DOHH2 (cell line): ENCODE measurements around the gene NKIRAS1.

Experiments used
- H3F3A ChIP-seq: fragments of 200-600 bp; sonication (generic), shearing (Covaris generic); 2 replicates; pipeline ENCODE4 v1.6.0; 2016; ENCODE audit warnings: antibody characterized with exemption, mild to moderate bottlenecking; ENCODE audit not compliant: control insufficient read depth, insufficient read depth
- H3K27ac ChIP-seq: fragments of 200-600 bp; sonication (generic); 2 replicates; pipeline ENCODE4 v1.5.1; 2014; ENCODE audit warnings: low read depth, mild to moderate bottlenecking, low read length, moderate library complexity
- H3K27me3 ChIP-seq: fragments of 200-600 bp; sonication (generic); 2 replicates; pipeline ENCODE4 v1.6.1; 2014; ENCODE audit warnings: mild to moderate bottlenecking, low read length, mixed read lengths; ENCODE audit not compliant: control insufficient read depth
- H3K36me3 ChIP-seq: fragments of 200-600 bp; sonication (generic); 2 replicates; pipeline ENCODE4 v1.6.1; 2014; ENCODE audit warnings: mild to moderate bottlenecking, low read length, moderate library complexity, mixed read lengths; ENCODE audit not compliant: control insufficient read depth
- H3K4me1 ChIP-seq: fragments of 200-600 bp; sonication (generic); 2 replicates; pipeline ENCODE4 v1.6.1; 2014; ENCODE audit warnings: mild to moderate bottlenecking, low read length, mixed read lengths; ENCODE audit not compliant: control insufficient read depth
- H3K4me2 ChIP-seq: fragments of 200-600 bp; sonication (generic); 2 replicates; pipeline ENCODE4 v1.6.0; 2014; ENCODE audit warnings: mild to moderate bottlenecking, low read length, moderate library complexity
- H3K4me3 ChIP-seq: fragments of 200-600 bp; sonication (generic); 2 replicates; pipeline ENCODE4 v1.5.1; 2014; ENCODE audit warnings: mild to moderate bottlenecking, low read length, mixed read lengths
- H3K79me2 ChIP-seq: fragments of 200-600 bp; sonication (generic); 2 replicates; pipeline ENCODE4 v1.6.1; 2014; ENCODE audit warnings: mild to moderate bottlenecking, low read length, mixed read lengths; ENCODE audit not compliant: control insufficient read depth
- H3K9me2 ChIP-seq: fragments of 200-600 bp; sonication (generic); replicated peaks from 2 replicates; pipeline ENCODE4 v1.6.1; 2014; ENCODE audit warnings: mild to moderate bottlenecking, low read length, mixed read lengths; ENCODE audit not compliant: control insufficient read depth
- H3K9me3 ChIP-seq: fragments of 200-600 bp; sonication (generic); 2 replicates; pipeline ENCODE4 v1.6.1; 2014; ENCODE audit warnings: antibody characterized with exemption, low read length, mixed read lengths; ENCODE audit not compliant: control insufficient read depth, insufficient read depth
- H4K20me1 ChIP-seq: fragments of 200-600 bp; sonication (generic); 2 replicates; pipeline ENCODE4 v1.6.0; 2014; ENCODE audit warnings: low read depth, mild to moderate bottlenecking, antibody characterized with exemption, low read length, moderate library complexity; ENCODE audit not compliant: control insufficient read depth, insufficient read depth
- EZH2phosphoT487 ChIP-seq: fragments of 200-600 bp; sonication (generic); IDR thresholded peaks from 2 replicates; pipeline ENCODE4 v1.6.1; 2017; ENCODE audit warnings: borderline replicate concordance, mild to moderate bottlenecking, antibody characterized with exemption, low read length, moderate library complexity, mixed read lengths
- TF ChIP-seq, protein P1 (sequence below): fragments of 200-600 bp; sonication (generic); IDR thresholded peaks from one replicate; pipeline ENCODE4 v1.5.1; 2014; ENCODE audit warnings: antibody characterized with exemption, mild to moderate bottlenecking, low read depth, low read length; ENCODE audit not compliant: poor library complexity, severe bottlenecking

NKIRAS1 gene

DNA sequence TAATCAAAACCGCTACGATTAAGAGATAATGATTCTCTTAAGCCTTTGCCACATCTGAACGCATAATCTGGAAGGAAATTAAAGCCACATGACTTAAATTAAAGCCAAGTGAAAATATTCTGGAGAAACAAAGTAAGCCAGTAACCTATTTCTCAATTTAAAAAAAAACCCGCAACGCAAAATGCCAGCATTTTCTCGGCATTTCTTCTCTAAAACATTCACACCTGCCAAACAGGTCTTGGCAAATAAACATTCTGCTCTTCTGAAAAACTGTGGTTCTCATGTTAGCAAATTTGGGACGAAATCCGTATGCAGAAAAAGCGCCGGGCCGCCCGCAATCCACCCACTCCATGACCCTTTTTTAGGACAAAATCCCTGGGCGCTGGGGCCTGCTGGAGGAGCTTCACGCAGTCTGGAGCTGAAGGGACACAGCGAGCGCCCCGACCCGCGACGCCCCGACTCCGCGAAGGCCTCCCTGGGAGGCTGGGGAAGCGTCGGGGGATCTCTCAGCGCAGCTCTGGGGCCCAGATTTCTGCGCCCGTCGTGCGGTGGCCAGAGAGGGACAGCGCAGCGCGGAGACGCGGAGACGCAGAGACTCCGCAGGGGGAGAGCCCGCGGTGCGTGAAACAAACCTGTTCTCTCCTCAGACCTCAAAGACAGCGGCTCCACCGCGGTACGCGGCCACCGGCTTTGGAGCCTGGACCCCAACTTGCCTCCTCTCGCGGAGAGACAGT, 471 bp downstream of the NKIRAS1 start:
- H3K9me3 ChIP-seq: no peaks in the 10 kb centered on the region
- peak overlapping the region; percentile 84 for H3K4me3 ChIP-seq
- no peaks in the 10 kb centered on the region for H3K9me2 ChIP-seq
- H4K20me1 ChIP-seq: peaks cover 14% of the 10 kb centered on the region
- H3K36me3 ChIP-seq: peaks cover 43% of the 10 kb centered on the region
- no peaks in the 10 kb centered on the region for H3K27me3 ChIP-seq
- H3K79me2 ChIP-seq: peaks cover 50% of the 10 kb centered on the region
- H3F3A ChIP-seq: peaks cover 33% of the 10 kb centered on the region
- H3K4me2 ChIP-seq: peak overlapping the region; percentile 69
- TF ChIP-seq EZH2phosphoT487: no peak
- TF ChIP-seq, protein P1, sequence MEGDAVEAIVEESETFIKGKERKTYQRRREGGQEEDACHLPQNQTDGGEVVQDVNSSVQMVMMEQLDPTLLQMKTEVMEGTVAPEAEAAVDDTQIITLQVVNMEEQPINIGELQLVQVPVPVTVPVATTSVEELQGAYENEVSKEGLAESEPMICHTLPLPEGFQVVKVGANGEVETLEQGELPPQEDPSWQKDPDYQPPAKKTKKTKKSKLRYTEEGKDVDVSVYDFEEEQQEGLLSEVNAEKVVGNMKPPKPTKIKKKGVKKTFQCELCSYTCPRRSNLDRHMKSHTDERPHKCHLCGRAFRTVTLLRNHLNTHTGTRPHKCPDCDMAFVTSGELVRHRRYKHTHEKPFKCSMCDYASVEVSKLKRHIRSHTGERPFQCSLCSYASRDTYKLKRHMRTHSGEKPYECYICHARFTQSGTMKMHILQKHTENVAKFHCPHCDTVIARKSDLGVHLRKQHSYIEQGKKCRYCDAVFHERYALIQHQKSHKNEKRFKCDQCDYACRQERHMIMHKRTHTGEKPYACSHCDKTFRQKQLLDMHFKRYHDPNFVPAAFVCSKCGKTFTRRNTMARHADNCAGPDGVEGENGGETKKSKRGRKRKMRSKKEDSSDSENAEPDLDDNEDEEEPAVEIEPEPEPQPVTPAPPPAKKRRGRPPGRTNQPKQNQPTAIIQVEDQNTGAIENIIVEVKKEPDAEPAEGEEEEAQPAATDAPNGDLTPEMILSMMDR: peak; percentile 4
- H3K27ac ChIP-seq: no peak overlapping the region
- H3K4me1 ChIP-seq: peaks cover 41% of the 10 kb centered on the region

DNA sequence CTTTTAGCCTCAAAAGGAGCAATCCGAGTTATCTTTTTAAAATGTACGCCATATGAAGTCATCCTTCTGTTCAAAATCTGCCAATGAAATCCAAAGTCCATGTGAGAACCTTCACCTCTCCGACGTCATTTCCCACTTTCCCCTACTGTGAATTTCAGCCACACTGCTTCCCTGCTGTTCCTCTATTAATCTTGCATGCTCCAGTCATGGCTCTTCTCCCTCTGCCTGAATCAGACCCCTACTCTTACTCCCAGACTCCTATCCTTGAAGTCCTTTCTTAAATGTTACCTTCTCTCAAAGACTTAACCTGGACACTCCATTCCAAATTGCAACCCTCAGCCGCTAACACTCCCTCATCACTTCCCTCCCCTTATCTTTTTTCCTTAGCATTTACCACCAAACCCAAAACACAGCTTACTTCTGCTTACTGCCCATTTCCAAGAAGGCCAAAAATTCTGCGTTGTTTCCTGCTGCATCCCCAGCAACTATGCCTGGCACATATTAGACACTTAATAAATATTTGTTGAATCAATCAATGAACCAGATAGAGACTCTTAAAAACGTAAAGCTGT, 1.2 kb downstream of the NKIRAS1 start:
- H3K79me2 ChIP-seq: peaks cover 50% of the 10 kb centered on the region
- peaks cover 39% of the 10 kb centered on the region for H3K36me3 ChIP-seq
- H3K9me3 ChIP-seq: no peaks in the 10 kb centered on the region
- H3K4me1 ChIP-seq: peaks cover 41% of the 10 kb centered on the region
- peaks cover 14% of the 10 kb centered on the region for H4K20me1 ChIP-seq
- H3F3A ChIP-seq: peaks cover 26% of the 10 kb centered on the region
- peak overlapping the region; percentile 69 for H3K4me2 ChIP-seq
- no peak overlapping the region for H3K27ac ChIP-seq
- H3K9me2 ChIP-seq: no peaks in the 10 kb centered on the region
- TF ChIP-seq EZH2phosphoT487: no peak
- TF ChIP-seq, protein P1: no peak
- no peaks in the 10 kb centered on the region for H3K27me3 ChIP-seq
- peak overlapping the region; percentile 84 for H3K4me3 ChIP-seq

DNA sequence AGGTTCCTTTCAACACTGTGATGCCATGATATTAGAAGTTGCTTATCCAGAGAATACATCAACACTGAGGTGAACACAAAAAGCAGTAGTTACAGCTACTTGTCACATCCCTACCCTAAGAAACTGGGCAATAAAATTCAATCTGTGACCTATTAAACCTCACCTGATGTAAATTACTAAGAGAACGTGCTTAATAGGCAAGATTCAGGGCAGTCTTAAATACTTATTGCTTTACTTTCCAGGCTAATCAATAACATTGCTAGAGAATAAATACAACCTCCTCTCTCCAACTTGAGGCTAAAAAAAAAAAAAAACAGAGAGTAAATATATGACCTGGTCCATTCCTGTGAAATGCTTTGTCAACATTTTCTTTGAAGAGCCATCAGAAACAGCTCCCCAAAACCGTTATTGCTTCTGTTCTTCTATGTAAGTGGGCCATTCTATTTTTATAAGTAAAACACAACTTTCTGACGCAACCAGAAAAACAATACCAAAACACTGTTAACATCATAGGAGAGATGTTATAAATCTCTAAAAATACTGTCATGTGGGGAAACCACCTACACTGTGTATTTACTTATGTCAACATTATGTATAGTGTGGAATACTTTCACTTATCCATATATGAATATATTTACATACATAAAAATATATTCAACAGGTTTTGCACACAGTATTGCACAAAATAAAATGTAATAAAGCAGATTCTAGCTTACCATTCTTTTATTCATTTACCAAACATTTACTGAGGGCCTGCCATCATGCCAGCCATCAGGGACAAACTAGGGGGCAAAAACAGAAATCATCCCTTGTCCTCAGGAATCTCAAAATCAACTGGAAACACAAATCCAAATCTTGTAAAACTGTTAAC, 2.7 kb downstream of the NKIRAS1 start:
- H3K79me2 ChIP-seq: peaks cover 50% of the 10 kb centered on the region
- H3K4me1 ChIP-seq: peaks cover 36% of the 10 kb centered on the region
- H3K27ac ChIP-seq: no peak overlapping the region

More for the DNA sequence above, 2.7 kb downstream of the NKIRAS1 start:
- peaks cover 14% of the 10 kb centered on the region for H3F3A ChIP-seq
- H3K27me3 ChIP-seq: no peaks in the 10 kb centered on the region
- H3K9me2 ChIP-seq: no peaks in the 10 kb centered on the region
- H3K4me3 ChIP-seq: no peak overlapping the region
- peaks cover 27% of the 10 kb centered on the region for H3K36me3 ChIP-seq
- H3K4me2 ChIP-seq: peak overlapping the region; percentile 69
- no peak for TF ChIP-seq EZH2phosphoT487
- TF ChIP-seq, protein P1: no peak
- H3K9me3 ChIP-seq: no peaks in the 10 kb centered on the region
- H4K20me1 ChIP-seq: peaks cover 14% of the 10 kb centered on the region
